A673 (cell line): ENCODE results near the gene MRPL27. TPM values are rescaled to one million over a fixed set of nuclear protein-coding genes. Genes with fewer than 3 reads are reported as not detected.

Experiments
- BruUV-seq: library from RNA; stranded (reverse); fragments of 400-500 nt; replicated peaks from 2 replicates; lab custom pipeline; 2021; lab: Mats Ljungman, UMichigan
- CTCF ChIA-PET: fragments of 300-600 bp; sonication (Branson Sonifier 250); formaldehyde crosslinking; loops from one replicate; lab custom pipeline; 2022; ENCODE audit warnings: antibody characterized with exemption; lab: Charles Lee
- POLR2A ChIA-PET: fragments of 300-600 bp; sonication (Branson Sonifier 250); formaldehyde crosslinking; loops from one replicate; lab custom pipeline; 2022; ENCODE audit warnings: antibody characterized with exemption; ENCODE audit not compliant: low non-redundant PET; lab: Charles Lee
- DNase-seq: peaks from one replicate; pipeline ENCODE4 v3.0.0-alpha.2; 2015; ENCODE audit warnings: low spot score
- H3K27ac ChIP-seq: fragments of 200-600 bp; sonication (generic); 2 replicates; pipeline ENCODE4 v1.5.1; 2016; ENCODE audit warnings: mixed run types, low read depth, mild to moderate bottlenecking, mixed read lengths, antibody characterized with exemption, low read length; ENCODE audit not compliant: poor library complexity, severe bottlenecking
- H3K27me3 ChIP-seq: fragments of 200-600 bp; sonication (generic); replicated peaks from 2 replicates; pipeline ENCODE4 v1.6.1; 2017; ENCODE audit warnings: mixed run types, low read depth, mild to moderate bottlenecking, mixed read lengths, antibody characterized with exemption, low read length; ENCODE audit not compliant: insufficient read depth, poor library complexity
- H3K36me3 ChIP-seq: fragments of 200-600 bp; sonication (generic); 2 replicates; pipeline ENCODE4 v1.6.1; 2016; ENCODE audit warnings: mixed run types, mild to moderate bottlenecking, mixed read lengths, antibody characterized with exemption, low read length; ENCODE audit not compliant: insufficient read depth, poor library complexity, severe bottlenecking
- H3K4me1 ChIP-seq: fragments of 200-600 bp; sonication (generic); 2 replicates; pipeline ENCODE4 v1.6.1; 2017; ENCODE audit warnings: mixed run types, mild to moderate bottlenecking, mixed read lengths, antibody characterized with exemption, low read length; ENCODE audit not compliant: insufficient read depth, poor library complexity, severe bottlenecking
- H3K4me3 ChIP-seq: fragments of 200-600 bp; sonication (generic); 2 replicates; pipeline ENCODE4 v1.5.1; 2016; ENCODE audit warnings: low read depth, mixed run types, mild to moderate bottlenecking, mixed read lengths, low read length; ENCODE audit not compliant: poor library complexity, severe bottlenecking
- H3K9me3 ChIP-seq: fragments of 200-600 bp; sonication (generic); 2 replicates; pipeline ENCODE4 v1.6.1; 2016; ENCODE audit warnings: mixed run types, low read depth, mild to moderate bottlenecking, mixed read lengths, antibody characterized with exemption, low read length; ENCODE audit not compliant: poor library complexity, severe bottlenecking
- CTCF ChIP-seq: fragments of 300-800, 200-600 bp; sonication (generic); conservative IDR thresholded peaks from 2 replicates; pipeline ENCODE4 v1.5.1; 2017; ENCODE audit warnings: low read depth, mild to moderate bottlenecking, antibody characterized with exemption, low read length, moderate library complexity, mixed read lengths
- EZH2 ChIP-seq: fragments of 200-600 bp; sonication (generic); IDR thresholded peaks from 2 replicates; pipeline ENCODE4 v1.6.1; 2017; ENCODE audit warnings: borderline replicate concordance, low read depth, mild to moderate bottlenecking, mixed read lengths, antibody characterized with exemption, low read length; ENCODE audit not compliant: poor library complexity, severe bottlenecking
- intact Hi-C: fragments of 100-400 bp; cut with micrococcal nuclease; formaldehyde crosslinking; loops from one replicate; pipeline ENCODE4 v1.10.0; 2022; ENCODE audit not compliant: unreplicated experiment
- total RNA-seq: library from RNA; stranded (reverse); gene quantifications from 2 replicates; pipeline ENCODE4 v1.2.3, GENCODE V29; 2021

The MRPL27 gene
- total RNA-seq, 1 experiment from 2014 or later = 85.6 TPM

GRCh38 chr17:50330151-50330775 is 42.7 kb downstream of the MRPL27 start:
- Histone ChIP-seq H3K4me1 (peaks cover 8% of the 10 kb centered on the region), H3K4me3 (no peak overlapping the region), H3K27me3 (no peaks in the 10 kb centered on the region), H3K9me3 (no peaks in the 10 kb centered on the region), H3K27ac (no peak overlapping the region), H3K36me3 (no peaks in the 10 kb centered on the region)
- no peak for DNase-seq
- ChIA-PET POLR2A (no interaction called here), CTCF (no interaction called here)
- BruUV-seq = no TSS peak
- intact Hi-C loops = no loop called here
- TF ChIP-seq CTCF (no peak), EZH2 (no peak)

GRCh38 chr17:50329716-50330115 is 43.3 kb downstream of the MRPL27 start:
- Histone ChIP-seq H3K27me3 (no peaks in the 10 kb centered on the region), H3K4me1 (peaks cover 8% of the 10 kb centered on the region), H3K9me3 (no peaks in the 10 kb centered on the region), H3K36me3 (no peaks in the 10 kb centered on the region), H3K4me3 (no peak overlapping the region), H3K27ac (no peak overlapping the region)
- CTCF ChIA-PET = no interaction called here
- POLR2A ChIA-PET = no interaction called here
- TF ChIP-seq CTCF (no peak), EZH2 (no peak)
- intact Hi-C loops = no loop called here
- DNase-seq = no peak
- no TSS peak for BruUV-seq

GRCh38 chr17:50328363-50329325 is 44.3 kb downstream of the MRPL27 start:
- intact Hi-C loops = no loop called here
- POLR2A ChIA-PET = no interaction called here
- Histone ChIP-seq H3K4me3 (no peak overlapping the region), H3K27me3 (no peaks in the 10 kb centered on the region), H3K36me3 (no peaks in the 10 kb centered on the region), H3K9me3 (no peaks in the 10 kb centered on the region), H3K4me1 (peaks cover 8% of the 10 kb centered on the region), H3K27ac (no peak overlapping the region)
- DNase-seq = no peak
- CTCF ChIA-PET = no interaction called here
- TF ChIP-seq CTCF (no peak), EZH2 (no peak)
- no TSS peak for BruUV-seq
